HG03378 (cell line): Measurements from ENCODE around the gene CREBL2.
"Not testable (repeated sequence)": the region's sequence is repeated elsewhere in the genome, so short reads cannot be mapped to it uniquely, and the experiment has no call there.

ENCODE experiments used
- ATAC-seq: cut with Tn5 transposase; IDR thresholded peaks from one replicate; pipeline ENCODE4 v1.9.1; 2021; ENCODE audit warnings: mild to moderate bottlenecking, moderate library complexity; ENCODE audit not compliant: unreplicated experiment

The CREBL2 gene

GRCh38 chr12:12630850-12631249, 19.2 kb downstream of the CREBL2 start:
- no peak for ATAC-seq

GRCh38 chr12:12635651-12636050, 24.0 kb downstream of the CREBL2 start:
- no peak for ATAC-seq

DNA sequence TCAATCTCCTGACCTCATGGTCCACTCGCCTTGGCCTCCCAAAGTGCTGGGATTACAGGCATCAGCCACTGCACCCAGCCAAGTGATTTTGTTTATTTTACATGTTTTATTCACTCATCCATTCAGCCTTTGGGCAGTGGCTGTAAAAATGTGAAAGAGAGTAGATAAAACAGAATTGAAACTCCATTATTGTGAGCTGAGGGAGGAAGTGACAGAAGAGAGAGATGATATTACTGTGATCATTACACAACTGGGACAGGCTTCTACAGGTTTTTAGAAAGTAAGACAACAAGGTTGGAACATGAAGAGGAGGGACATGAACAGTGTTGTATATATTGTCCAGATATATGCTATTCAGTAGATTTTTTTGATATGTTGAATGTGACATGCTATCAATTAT, 25.0 kb downstream of the CREBL2 start:
- peak; percentile 73 for ATAC-seq

GRCh38 chr12:12639995-12640394, 28.3 kb downstream of the CREBL2 start:
- not testable (repeated sequence) for ATAC-seq

- no peak for ATAC-seq
These were observed 30.0 kb downstream of the CREBL2 start for GRCh38 chr12:12641650-12642049.

DNA sequence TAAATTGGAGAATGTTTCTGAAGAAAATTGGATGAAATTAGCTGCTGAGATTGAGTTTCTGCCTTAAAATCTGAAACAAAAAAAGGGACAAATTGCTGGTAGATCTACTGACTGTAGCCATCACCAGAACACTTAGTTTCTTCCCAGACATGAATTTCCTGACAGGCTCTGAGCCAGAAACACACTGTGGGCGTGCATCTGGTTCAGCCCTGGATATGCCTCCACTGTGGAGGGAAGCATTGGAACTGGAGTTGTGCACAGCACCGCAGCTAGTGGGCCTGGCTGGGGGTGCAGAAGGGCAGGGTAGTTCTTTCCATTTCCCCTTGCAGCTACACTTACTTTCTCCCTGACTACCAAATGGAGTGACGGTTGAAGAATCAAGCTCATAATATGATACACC, 31.2 kb downstream of the CREBL2 start:
- ATAC-seq: no peak

DNA sequence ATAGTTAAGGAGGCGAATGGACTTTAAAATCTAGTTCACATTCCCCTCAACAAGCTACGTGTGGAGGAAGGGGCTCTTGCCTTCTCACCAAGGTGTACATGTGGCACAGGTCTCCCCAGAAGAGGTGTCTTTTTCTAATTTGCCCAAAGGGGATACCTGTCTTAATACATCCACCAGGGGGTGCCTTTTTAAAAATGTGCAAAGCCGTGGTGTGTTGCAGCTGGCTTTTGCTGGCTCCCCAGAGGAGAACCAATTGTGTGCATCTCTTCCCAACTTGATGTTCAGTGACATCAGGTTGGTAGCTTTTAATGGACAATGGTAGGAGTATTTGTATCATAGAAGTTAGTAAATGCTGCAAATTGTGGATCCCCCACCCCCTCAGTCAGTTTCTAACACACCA, 33.8 kb downstream of the CREBL2 start:
- ATAC-seq: peak; percentile 38

GRCh38 chr12:12645968-12646367, 34.3 kb downstream of the CREBL2 start:
- ATAC-seq: peak; percentile 83

- ATAC-seq: no peak
These were observed 34.9 kb downstream of the CREBL2 start for GRCh38 chr12:12646483-12647072.

DNA sequence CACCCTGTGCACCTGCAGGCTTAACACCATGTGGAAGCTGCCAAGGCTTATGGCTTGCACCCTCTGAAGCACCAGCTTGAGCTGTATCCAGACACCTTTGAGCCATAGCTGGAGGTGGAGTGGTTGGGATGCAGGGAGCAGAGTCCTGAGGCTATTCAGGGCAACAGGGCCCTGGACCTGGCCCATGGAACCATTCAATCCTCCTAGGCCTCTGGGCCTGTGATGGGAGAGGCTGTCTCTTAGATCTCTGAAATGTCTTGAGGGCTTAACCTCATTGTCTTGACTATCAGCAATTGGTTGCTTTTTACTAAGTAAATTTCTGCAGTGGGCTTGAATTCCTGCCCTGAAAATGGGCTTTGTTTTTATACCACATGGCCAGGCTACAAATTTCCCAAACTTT, 36.6 kb downstream of the CREBL2 start:
- ATAC-seq: no peak

DNA sequence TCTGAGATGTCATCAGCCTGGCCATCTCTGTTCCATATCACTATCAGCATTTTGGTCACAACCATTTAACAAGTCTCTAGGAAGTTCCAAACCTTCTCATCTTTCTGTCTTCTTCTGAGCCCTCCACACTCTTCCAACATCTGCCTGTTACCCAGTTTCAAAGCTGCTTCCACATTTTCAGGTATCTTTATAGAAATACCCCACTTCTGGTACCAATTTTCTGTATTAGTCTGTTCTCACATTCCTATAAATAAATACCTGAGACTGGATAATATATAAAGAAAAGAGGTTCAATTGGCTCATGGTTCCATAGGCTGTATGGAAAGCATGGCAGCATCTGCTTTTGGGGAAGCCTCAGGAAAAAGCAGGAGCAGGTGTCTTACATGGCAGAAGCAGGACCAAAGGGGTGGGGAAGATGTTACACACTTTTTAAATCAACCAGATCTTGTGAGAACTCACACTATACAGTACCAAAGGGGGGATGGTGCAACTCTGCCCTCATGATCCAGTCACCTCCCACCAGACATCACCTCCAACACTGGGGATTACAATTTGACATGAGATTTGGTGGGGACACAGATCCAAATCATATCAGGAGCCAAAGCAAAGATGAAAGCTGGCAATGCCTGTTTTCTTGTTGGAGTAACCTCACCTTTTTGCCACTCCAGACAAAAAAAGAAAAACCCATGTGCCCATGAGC, 37.4 kb downstream of the CREBL2 start:
- ATAC-seq: no peak

GRCh38 chr12:12651752-12652151, 40.1 kb downstream of the CREBL2 start:
- no peak for ATAC-seq

- not testable (repeated sequence) for ATAC-seq
These were observed 41.0 kb downstream of the CREBL2 start for GRCh38 chr12:12652704-12653103.

GRCh38 chr12:12653922-12654321, 42.2 kb downstream of the CREBL2 start:
- ATAC-seq: no peak

- ATAC-seq: no peak
These were observed 43.2 kb downstream of the CREBL2 start for GRCh38 chr12:12654691-12655460.

GRCh38 chr12:12660201-12660600, 48.5 kb downstream of the CREBL2 start:
- ATAC-seq: no peak

DNA sequence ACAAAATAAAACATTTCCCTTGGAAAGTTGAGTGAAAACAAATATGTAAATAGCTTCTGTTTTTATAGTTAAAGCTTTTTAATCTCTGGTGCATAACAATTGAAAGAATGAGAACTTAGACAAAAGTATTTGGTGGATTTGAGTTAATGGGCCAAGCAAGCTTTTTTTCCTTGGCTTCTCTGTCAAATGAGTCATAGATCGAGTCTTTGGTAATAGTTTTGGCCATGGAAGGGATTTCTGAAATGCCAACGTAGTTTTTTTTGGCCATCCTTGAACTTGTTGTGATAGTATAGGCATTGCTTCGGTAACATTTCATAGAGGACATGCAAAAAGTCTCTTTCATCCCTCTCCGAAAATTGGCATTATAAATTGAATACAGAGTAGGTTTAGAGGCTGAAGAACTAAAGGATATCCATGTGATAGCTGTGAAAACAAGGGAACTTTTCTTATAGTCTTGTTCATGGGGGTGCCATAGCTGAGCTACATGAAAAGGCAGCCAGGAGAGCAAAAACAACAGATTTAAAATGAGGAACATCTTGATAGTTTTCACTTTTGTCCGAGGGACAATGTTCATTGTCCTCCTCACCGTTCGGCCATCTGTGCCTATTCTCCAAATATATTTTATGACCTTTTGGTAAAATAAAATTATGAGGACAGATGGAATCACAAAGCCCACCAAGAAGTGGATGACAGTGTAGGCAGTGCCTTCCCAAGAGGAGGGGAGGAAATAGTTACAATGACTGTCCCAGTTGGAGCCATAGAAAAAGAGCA, 49.6 kb downstream of the CREBL2 start:
- ATAC-seq: no peak

DNA sequence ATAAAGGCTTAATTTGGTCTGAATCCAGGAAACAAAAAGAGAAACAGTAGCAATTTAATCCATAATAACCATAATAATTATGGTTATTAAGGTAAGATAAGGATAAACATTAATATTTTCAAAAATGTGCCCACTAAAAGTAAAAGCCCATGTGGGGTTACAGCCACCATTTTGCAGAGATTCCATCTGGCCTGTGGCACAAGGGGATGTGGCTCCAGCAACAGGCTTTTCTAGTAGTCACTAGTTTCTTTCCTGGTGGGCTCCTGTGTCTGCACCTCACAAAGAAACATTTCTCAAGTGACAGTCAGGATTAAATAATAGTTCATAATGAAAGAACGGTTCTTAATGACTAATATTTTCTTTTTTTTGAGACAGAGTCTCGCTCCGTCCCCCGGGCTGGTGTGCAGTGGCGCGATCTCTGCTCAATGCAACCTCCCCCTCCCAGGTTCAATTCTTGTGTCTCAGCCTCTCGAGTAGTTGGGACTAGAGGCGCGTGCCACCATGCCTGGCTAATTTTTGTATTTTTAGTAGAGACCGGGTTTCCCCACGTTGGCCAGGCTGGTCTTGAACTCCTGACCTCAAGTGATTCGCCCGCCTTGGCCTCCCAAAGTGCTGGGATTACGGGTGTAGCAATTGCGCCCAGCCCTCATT, 52.1 kb downstream of the CREBL2 start:
- no peak for ATAC-seq

DNA sequence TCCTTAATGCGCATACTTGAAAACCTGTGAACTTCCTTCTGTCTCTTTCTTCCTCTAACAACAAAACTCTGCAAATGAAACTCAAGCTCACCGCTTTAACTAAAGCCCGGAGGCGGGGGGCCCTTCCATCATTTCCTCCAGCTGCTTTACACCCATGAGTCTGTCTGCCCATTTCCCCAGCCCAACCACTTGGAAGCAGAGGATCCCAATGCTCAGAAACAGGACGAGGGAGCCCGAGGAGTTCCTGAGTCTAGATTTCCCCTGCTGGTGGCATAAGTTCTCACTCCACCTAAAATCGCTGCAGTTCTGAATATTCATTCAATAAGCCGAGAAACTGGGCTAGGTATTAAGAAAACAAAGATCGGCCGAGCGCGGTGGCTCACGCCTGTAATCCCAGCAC, 53.5 kb downstream of the CREBL2 start:
- ATAC-seq: no peak

- no peak for ATAC-seq
These were observed 56.3 kb downstream of the CREBL2 start for GRCh38 chr12:12668005-12668404.

- no peak for ATAC-seq
These were observed 57.3 kb downstream of the CREBL2 start for GRCh38 chr12:12669020-12669419.
